CD4-positive, alpha-beta T cell treated with Interleukin-17A for 1 hour (primary cell): ENCODE measurements around the gene GLMN.
"Not testable (repeated sequence)": the region's sequence is repeated elsewhere in the genome, so short reads cannot be mapped to it uniquely, and the experiment has no call there.

ENCODE experiments used
- DNase-seq: peaks from one replicate; pipeline ENCODE4 v3.0.0-alpha.2; 2020

The GLMN gene

GRCh38 chr1:92291372-92291999, 7.3 kb downstream of the GLMN start:
- peak; percentile 40 for DNase-seq

GRCh38 chr1:92281411-92281810, 17.4 kb downstream of the GLMN start:
- DNase-seq = not testable (repeated sequence)

GRCh38 chr1:92279781-92280180, 19.0 kb downstream of the GLMN start:
- not testable (repeated sequence) for DNase-seq

GRCh38 chr1:92277105-92277723, 21.6 kb downstream of the GLMN start:
- no peak for DNase-seq

- DNase-seq = no peak
Measured at GRCh38 chr1:92276082-92276481, 22.7 kb downstream of the GLMN start.

GRCh38 chr1:92274939-92275338, 23.8 kb downstream of the GLMN start:
- no peak for DNase-seq

- no peak for DNase-seq
Measured at GRCh38 chr1:92273039-92273438, 25.7 kb downstream of the GLMN start.

GRCh38 chr1:92262516-92262915, 36.3 kb downstream of the GLMN start:
- DNase-seq = no peak

GRCh38 chr1:92259350-92259749, 39.4 kb downstream of the GLMN start:
- no peak for DNase-seq

GRCh38 chr1:92254714-92255113, 44.1 kb downstream of the GLMN start:
- not testable (repeated sequence) for DNase-seq

GRCh38 chr1:92244376-92244775, 54.4 kb downstream of the GLMN start:
- no peak for DNase-seq

- DNase-seq = no peak
Measured at GRCh38 chr1:92240034-92240433, 58.8 kb downstream of the GLMN start.

GRCh38 chr1:92230736-92231135, 68.1 kb downstream of the GLMN start:
- DNase-seq = no peak

- no peak for DNase-seq
Measured at GRCh38 chr1:92228401-92228800, 70.4 kb downstream of the GLMN start.

GRCh38 chr1:92219028-92219427, 79.8 kb downstream of the GLMN start:
- no peak for DNase-seq

- no peak for DNase-seq
Measured at GRCh38 chr1:92218559-92218958, 80.2 kb downstream of the GLMN start.

- no peak for DNase-seq
Measured at GRCh38 chr1:92217721-92218120, 81.1 kb downstream of the GLMN start, which contains the start of gene C1orf146. C1orf146 (plus strand) TSS chr1:92217915; CDS start chr1:92231421, 13,506 bp downstream.

GRCh38 chr1:92211166-92211565, 87.6 kb downstream of the GLMN start:
- DNase-seq = no peak

GRCh38 chr1:92210701-92211100, 88.1 kb downstream of the GLMN start:
- DNase-seq = no peak

GRCh38 chr1:92203105-92203504, 95.7 kb downstream of the GLMN start:
- no peak for DNase-seq

- no peak for DNase-seq
Measured at GRCh38 chr1:92201973-92202372, 96.8 kb downstream of the GLMN start.
